Activated CD4-positive, alpha-beta T cell treated with anti-CD3 and anti-CD28 coated beads, Interleukin-2, amount 50 U/mL, for 24 hours (primary cell): ENCODE measurements around the gene GTF2A1L.

ENCODE experiments used
- DNase-seq, 2 donors: peaks; one replicate each; pipeline ENCODE4 v3.0.0-alpha.2; 2020; ENCODE audit warnings: low read depth in 1 of 2, low spot score in 1 of 2

The GTF2A1L gene

DNA sequence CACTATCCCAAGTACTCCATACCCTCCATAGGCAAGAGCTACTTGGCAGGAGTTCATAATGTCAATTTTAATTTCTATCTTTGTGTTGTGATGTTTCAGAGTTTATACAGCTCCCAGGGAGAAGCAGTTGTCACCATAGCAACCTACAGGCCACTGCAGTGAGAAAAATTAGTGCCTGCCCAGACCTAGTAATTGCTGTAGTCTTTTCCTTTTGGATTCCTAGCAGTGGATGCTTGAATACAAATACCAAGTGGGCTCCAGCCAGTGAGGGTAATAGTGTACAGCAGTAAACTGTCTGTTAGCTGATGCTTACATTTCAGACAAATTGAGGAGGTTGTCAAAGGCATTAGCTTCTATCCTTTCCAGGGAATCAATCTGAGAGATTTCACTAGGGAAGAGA lies 111.2 kb downstream of the GTF2A1L start:
- no peak for DNase-seq
